ENCODE data around the gene ARPC1A.
"Not testable (repeated sequence)": the region's sequence is repeated elsewhere in the genome, so short reads cannot be mapped to it uniquely, and the experiment has no call there.

- TF ChIP-seq CTCF, POLR2A (IDR thresholded peaks at IDR 0.05): not testable (repeated sequence)
Observed at GRCh38 chr7:99350641-99351040, 24.9 kb downstream of the ARPC1A start.
